SK-N-SH treated with all-trans-retinoic acid at 6 μM for 48 hours (cell line): ENCODE data around the gene CLDN5.

ENCODE experiments used
- ATAC-seq: fragments of 200-7000 bp; cut with Tn5 transposase; 3 replicates; pipeline ENCODE4 v1.9.1; 2020; ENCODE audit warnings: mild to moderate bottlenecking, moderate library complexity
- ARNTL ChIP-seq: fragments of 450-650 bp; formaldehyde crosslinking; IDR thresholded peaks from 2 replicates; pipeline ENCODE4 v1.5.0; 2020; ENCODE audit warnings: low read depth, mild to moderate bottlenecking, moderate library complexity, borderline replicate concordance
- CREB5 ChIP-seq: fragments of 250-450 bp; sonication (Bioruptor Pico); IDR thresholded peaks from 2 replicates; pipeline ENCODE4 v1.5.1; 2020; ENCODE audit warnings: low read depth, mild to moderate bottlenecking, moderate library complexity
- CSDC2 ChIP-seq: fragments of 250-450 bp; sonication (Bioruptor Pico); IDR thresholded peaks from 2 replicates; pipeline ENCODE4 v1.5.0; 2020; ENCODE audit warnings: mild to moderate bottlenecking, moderate library complexity
- CSRNP3 ChIP-seq: fragments of 250-450 bp; sonication (Bioruptor Pico); IDR thresholded peaks from 2 replicates; pipeline ENCODE4 v1.5.1; 2021; ENCODE audit warnings: mild to moderate bottlenecking, moderate library complexity
- ESRRG ChIP-seq: fragments of 250-450 bp; sonication (Bioruptor Pico); IDR thresholded peaks from 2 replicates; pipeline ENCODE4 v1.6.1; 2021; ENCODE audit warnings: mild to moderate bottlenecking
- GLIS3 ChIP-seq: fragments of 250-450 bp; sonication (Bioruptor Pico); IDR thresholded peaks from 2 replicates; pipeline ENCODE4 v1.5.0; 2020; ENCODE audit warnings: mild to moderate bottlenecking, moderate library complexity
- OSR1 ChIP-seq: fragments of 250-450 bp; sonication (Bioruptor Pico); IDR thresholded peaks from 2 replicates; pipeline ENCODE4 v1.8.0; 2022; ENCODE audit warnings: moderate library complexity, mild to moderate bottlenecking, inconsistent platforms
- PATZ1 ChIP-seq: fragments of 250-450 bp; sonication (Bioruptor Pico); IDR thresholded peaks from 2 replicates; pipeline ENCODE4 v1.8.0; 2020; ENCODE audit warnings: mild to moderate bottlenecking, moderate library complexity, borderline replicate concordance
- POU6F1 ChIP-seq: fragments of 250-450 bp; sonication (Bioruptor Pico); IDR thresholded peaks from 2 replicates; pipeline ENCODE4 v1.8.0; 2021; ENCODE audit warnings: low read depth, mild to moderate bottlenecking, moderate library complexity, borderline replicate concordance
- PPARA ChIP-seq: fragments of 250-450 bp; sonication (Bioruptor Pico); IDR thresholded peaks from 2 replicates; pipeline ENCODE4 v1.5.0; 2020; ENCODE audit warnings: mild to moderate bottlenecking, borderline replicate concordance
- RARB ChIP-seq: fragments of 250-450 bp; sonication (Bioruptor Pico); IDR thresholded peaks from 2 replicates; pipeline ENCODE4 v1.8.0; 2021; ENCODE audit warnings: mild to moderate bottlenecking, moderate library complexity
- SNAI2 ChIP-seq: fragments of 250-450 bp; sonication (Bioruptor Pico); IDR thresholded peaks from 2 replicates; pipeline ENCODE4 v1.5.0; 2020; ENCODE audit warnings: mild to moderate bottlenecking, moderate library complexity
- TCF4 ChIP-seq: fragments of 250-450 bp; sonication (Bioruptor Pico); IDR thresholded peaks from 2 replicates; pipeline ENCODE4 v1.8.0; 2021; ENCODE audit warnings: mild to moderate bottlenecking, moderate library complexity, borderline replicate concordance
- TOX ChIP-seq: fragments of 250-450 bp; sonication (Bioruptor Pico); IDR thresholded peaks from 2 replicates; pipeline ENCODE4 v1.8.0; 2021; ENCODE audit warnings: mild to moderate bottlenecking, moderate library complexity, borderline replicate concordance
- TSHZ2 ChIP-seq: fragments of 250-450 bp; sonication (Bioruptor Pico); IDR thresholded peaks from 2 replicates; pipeline ENCODE4 v1.5.0; 2020; ENCODE audit warnings: mild to moderate bottlenecking, moderate library complexity
- ZC3H10 ChIP-seq: fragments of 250-450 bp; sonication (Bioruptor Pico); IDR thresholded peaks from 2 replicates; pipeline ENCODE4 v1.5.1; 2021; ENCODE audit warnings: mild to moderate bottlenecking, moderate library complexity
- ZFP3 ChIP-seq: fragments of 250-450 bp; sonication (Bioruptor Pico); IDR thresholded peaks from 2 replicates; pipeline ENCODE4 v1.5.0; 2020; ENCODE audit warnings: mild to moderate bottlenecking, moderate library complexity
- ZFP30 ChIP-seq: fragments of 450-650 bp; formaldehyde crosslinking; IDR thresholded peaks from 2 replicates; pipeline ENCODE4 v1.5.0; 2022; ENCODE audit warnings: mild to moderate bottlenecking, moderate library complexity
- ZNF8 ChIP-seq: fragments of 450-650 bp; formaldehyde crosslinking; IDR thresholded peaks from 2 replicates; pipeline ENCODE4 v1.5.0; 2020; ENCODE audit warnings: mild to moderate bottlenecking, moderate library complexity

The CLDN5 gene

GRCh38 chr22:19540394-19540793 lies 16.2 kb upstream of the CLDN5 start:
- no peak for ATAC-seq
- TF ChIP-seq ZNF8 (CRISPR knock-in tag) (no peak), SNAI2 (CRISPR knock-in tag) (no peak), ZFP30 (CRISPR knock-in tag) (no peak), GLIS3 (CRISPR knock-in tag) (no peak), CSRNP3 (CRISPR knock-in tag) (no peak), ZFP3 (CRISPR knock-in tag) (no peak), ZC3H10 (CRISPR knock-in tag) (no peak)

GRCh38 chr22:19537941-19538488 lies 13.8 kb upstream of the CLDN5 start:
- TF ChIP-seq ZC3H10 (CRISPR knock-in tag) (no peak), ARNTL (CRISPR knock-in tag) (no peak), RARB (no peak)
- TF ChIP-seq, all 23 proteins: peak for 0

GRCh38 chr22:19536564-19536963 lies 12.4 kb upstream of the CLDN5 start:
- no peak for TF ChIP-seq TOX (CRISPR knock-in tag)
- no peak for TF ChIP-seq POU6F1 (CRISPR knock-in tag)
- no peak for TF ChIP-seq RARB
- no peak for ATAC-seq

More at GRCh38 chr22:19537941-19538488, 13.8 kb upstream of the CLDN5 start:
- ATAC-seq, result no peak

- no peak for TF ChIP-seq TOX (CRISPR knock-in tag)
- TF ChIP-seq PATZ1 (CRISPR knock-in tag), result no peak
- no peak for TF ChIP-seq TCF4 (CRISPR knock-in tag)
- no peak for TF ChIP-seq TSHZ2 (CRISPR knock-in tag)
- no peak for TF ChIP-seq ZFP30 (CRISPR knock-in tag)
- TF ChIP-seq ARNTL (CRISPR knock-in tag), result no peak
- TF ChIP-seq ESRRG (CRISPR knock-in tag), result no peak
- TF ChIP-seq POU6F1 (CRISPR knock-in tag), result no peak
- TF ChIP-seq CSRNP3 (CRISPR knock-in tag), result no peak
- no peak for TF ChIP-seq PPARA (CRISPR knock-in tag)
- TF ChIP-seq SNAI2 (CRISPR knock-in tag), result no peak
- TF ChIP-seq ZC3H10 (CRISPR knock-in tag), result no peak
- TF ChIP-seq RARB, result no peak
- TF ChIP-seq OSR1 (CRISPR knock-in tag), result no peak
- TF ChIP-seq ZFP3 (CRISPR knock-in tag), result no peak
- no peak for TF ChIP-seq CREB5
- TF ChIP-seq ZNF8 (CRISPR knock-in tag), result no peak
- no peak for TF ChIP-seq CSDC2 (CRISPR knock-in tag)
- no peak for ATAC-seq
These were observed 10.8 kb upstream of the CLDN5 start for GRCh38 chr22:19535001-19535400.
